Fibroblast of lung (primary cell): ENCODE data around the gene STX8. TPM values are rescaled to one million over a fixed set of nuclear protein-coding genes. Genes with fewer than 3 reads are reported as not detected.

Experiments used
- DNase-seq, 2 donors: peaks; one replicate each; pipeline versions ENCODE4 v3.0.0 to v3.0.0-alpha.2; 2010; ENCODE audit warnings: low read depth in 2 of 2
- H2AFZ ChIP-seq: 2 replicates; pipeline ENCODE4 v1.5.1; 2012; ENCODE audit warnings: low read length, control low read depth, inconsistent platforms
- H3K27ac ChIP-seq: 2 replicates; pipeline ENCODE4 v1.5.1; 2011; ENCODE audit warnings: low read length, control low read depth; ENCODE audit not compliant: insufficient read depth
- H3K27me3 ChIP-seq: 2 replicates; pipeline ENCODE4 v1.5.1; 2011; ENCODE audit warnings: mild to moderate bottlenecking, low read length; ENCODE audit not compliant: control insufficient read depth, insufficient read depth
- H3K36me3 ChIP-seq: 2 replicates; pipeline ENCODE4 v1.5.1; 2011; ENCODE audit warnings: low read length; ENCODE audit not compliant: control insufficient read depth, insufficient read depth
- H3K4me1 ChIP-seq: 2 replicates; pipeline ENCODE4 v1.5.1; 2011; ENCODE audit warnings: low read length; ENCODE audit not compliant: control insufficient read depth, insufficient read depth; ENCODE audit errors: extremely low read depth
- H3K4me2 ChIP-seq: 2 replicates; pipeline ENCODE4 v1.5.1; 2011; ENCODE audit warnings: low read length, control low read depth; ENCODE audit not compliant: insufficient read depth; ENCODE audit errors: extremely low read depth
- H3K4me3 ChIP-seq, 4 experiments: fragments of 200-600 bp in 1 of 4; sonication (generic) in 1 of 4; replicated peaks in 1 of 4; 2 replicates each; pipeline ENCODE4 v1.5.1; 2011 to 2016; ENCODE audit warnings: low read length in 4 of 4, low read depth in 3 of 4, mild to moderate bottlenecking in 3 of 4, control low read depth in 2 of 4, inconsistent platforms in 1 of 4, mixed read lengths in 1 of 4; ENCODE audit not compliant: insufficient read depth in 1 of 4; ENCODE audit errors: control extremely low read depth in 1 of 4
- H3K79me2 ChIP-seq: 2 replicates; pipeline ENCODE4 v1.5.1; 2012; ENCODE audit warnings: mild to moderate bottlenecking, low read length, inconsistent platforms; ENCODE audit not compliant: control insufficient read depth, insufficient read depth
- H3K9ac ChIP-seq: 2 replicates; pipeline ENCODE4 v1.5.1; 2011; ENCODE audit warnings: mild to moderate bottlenecking, low read length, control low read depth; ENCODE audit not compliant: insufficient read depth
- H3K9me3 ChIP-seq: 2 replicates; pipeline ENCODE4 v1.5.1; 2012; ENCODE audit warnings: low read depth, low read length; ENCODE audit not compliant: control insufficient read depth, insufficient read depth
- H4K20me1 ChIP-seq: 2 replicates; pipeline ENCODE4 v1.5.1; 2011; ENCODE audit warnings: low read length; ENCODE audit not compliant: control insufficient read depth, insufficient read depth; ENCODE audit errors: extremely low read depth
- EZH2 ChIP-seq: IDR thresholded peaks from 2 replicates; pipeline ENCODE4 v1.5.1; 2012; ENCODE audit warnings: low read length, control low read depth, mild to moderate bottlenecking; ENCODE audit errors: missing control alignments
- polyA minus RNA-seq: library from RNA; depleted of rRNA, polyadenylated mRNA; stranded (reverse); fragments of >200 nt; gene quantifications from 2 replicates; pipeline ENCODE4 v1.2.3, GENCODE V29; 2011; ENCODE audit warnings: low replicate concordance
- polyA plus RNA-seq, 2 donors: library from polyadenylated mRNA; depleted of rRNA in 1 of 2; stranded (reverse) in 1 of 2; unstranded in 1 of 2; fragments of >200 nt; gene quantifications; 2 replicates each; pipeline ENCODE4 v1.2.1, GENCODE V29; 2011 to 2012; ENCODE audit warnings: missing spikeins in 1 of 2
- total RNA-seq: library from RNA; depleted of rRNA; stranded (reverse); fragments of >200 nt; gene quantifications from 2 replicates; pipeline ENCODE4 v1.2.1, GENCODE V29; 2014
- TF ChIP-seq, protein P1 (sequence below), 2 donors: IDR thresholded peaks in 1 of 2; conservative IDR thresholded peaks in 1 of 2; 1 replicate in 1 of 2; 2 replicates in 1 of 2; pipeline ENCODE4 v1.5.1; 2011 to 2012; ENCODE audit warnings: low read length in 2 of 2, control low read depth in 1 of 2, inconsistent platforms in 1 of 2, low read depth in 1 of 2, mild to moderate bottlenecking in 1 of 2

STX8 gene, protein sequence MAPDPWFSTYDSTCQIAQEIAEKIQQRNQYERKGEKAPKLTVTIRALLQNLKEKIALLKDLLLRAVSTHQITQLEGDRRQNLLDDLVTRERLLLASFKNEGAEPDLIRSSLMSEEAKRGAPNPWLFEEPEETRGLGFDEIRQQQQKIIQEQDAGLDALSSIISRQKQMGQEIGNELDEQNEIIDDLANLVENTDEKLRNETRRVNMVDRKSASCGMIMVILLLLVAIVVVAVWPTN
- total RNA-seq (84.7 and 120 TPM in 2 replicates), polyA plus RNA-seq (114 and 128 TPM in 2 replicates), polyA minus RNA-seq (6.6 and 45.8 TPM in 2 replicates)
- polyA plus RNA-seq (2012), result 132 and 148 TPM in 2 replicates

DNA sequence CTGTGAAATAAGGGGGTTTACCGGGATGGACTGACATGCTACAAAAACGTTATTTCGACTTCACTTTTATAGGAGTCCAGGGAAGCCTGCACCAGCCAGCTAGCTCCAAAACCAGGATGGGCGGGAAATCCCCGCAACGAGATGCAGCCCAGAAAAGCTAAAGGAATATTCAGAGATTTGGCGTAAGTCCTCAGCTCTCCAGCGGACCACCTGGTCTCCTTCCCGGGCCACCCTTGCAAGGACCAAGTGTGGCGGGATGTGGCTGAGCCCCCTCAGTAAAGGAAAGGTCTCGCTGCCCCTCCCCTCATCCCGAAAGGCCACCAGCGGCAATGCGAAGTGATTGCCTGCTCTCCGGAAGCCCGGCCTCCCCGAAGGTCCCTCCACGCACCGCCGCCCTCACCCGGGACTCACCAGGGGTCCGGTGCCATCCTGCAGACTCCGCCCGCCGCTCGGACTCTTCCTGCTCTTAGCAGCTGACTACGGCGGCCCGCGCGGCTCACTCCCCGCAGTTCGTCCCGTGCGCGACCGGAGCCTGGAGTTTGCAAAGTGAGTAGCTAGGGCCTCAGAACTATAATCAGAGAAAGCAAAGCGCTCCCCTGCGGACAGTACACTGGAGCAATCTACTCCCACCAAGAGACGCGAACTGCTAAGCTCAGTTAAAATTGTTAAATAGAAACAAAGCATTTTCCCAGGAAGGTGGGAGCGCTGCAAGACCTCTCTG is at the start of gene STX8:
Gene STX8 (minus strand): TSS at position 440 of the 721 bp plus-strand sequence. CDS start 12 bp downstream, at position 428.
- Histone ChIP-seq H3K4me2 (peak within 1 kb of the TSS; percentile 95), H3K36me3 (no peaks in the 10 kb centered on the region), H4K20me1 (no peaks in the 10 kb centered on the region), H3K27me3 (no peaks in the 10 kb centered on the region), H3K79me2 (peaks cover 8% of the 10 kb centered on the region), H3K4me1 (peaks cover 3% of the 10 kb centered on the region), H3K27ac (peak within 1 kb of the TSS; percentile 50), H3K4me3 (peak within 1 kb of the TSS; percentile 79 to 98 (median 94)), H3K9ac (peak within 1 kb of the TSS; percentile 67), H2AFZ (peak within 1 kb of the TSS; percentile 99), H3K9me3 (no peaks in the 10 kb centered on the region)
- peak; percentile 88 to 92 for DNase-seq
- TF ChIP-seq, protein P1, sequence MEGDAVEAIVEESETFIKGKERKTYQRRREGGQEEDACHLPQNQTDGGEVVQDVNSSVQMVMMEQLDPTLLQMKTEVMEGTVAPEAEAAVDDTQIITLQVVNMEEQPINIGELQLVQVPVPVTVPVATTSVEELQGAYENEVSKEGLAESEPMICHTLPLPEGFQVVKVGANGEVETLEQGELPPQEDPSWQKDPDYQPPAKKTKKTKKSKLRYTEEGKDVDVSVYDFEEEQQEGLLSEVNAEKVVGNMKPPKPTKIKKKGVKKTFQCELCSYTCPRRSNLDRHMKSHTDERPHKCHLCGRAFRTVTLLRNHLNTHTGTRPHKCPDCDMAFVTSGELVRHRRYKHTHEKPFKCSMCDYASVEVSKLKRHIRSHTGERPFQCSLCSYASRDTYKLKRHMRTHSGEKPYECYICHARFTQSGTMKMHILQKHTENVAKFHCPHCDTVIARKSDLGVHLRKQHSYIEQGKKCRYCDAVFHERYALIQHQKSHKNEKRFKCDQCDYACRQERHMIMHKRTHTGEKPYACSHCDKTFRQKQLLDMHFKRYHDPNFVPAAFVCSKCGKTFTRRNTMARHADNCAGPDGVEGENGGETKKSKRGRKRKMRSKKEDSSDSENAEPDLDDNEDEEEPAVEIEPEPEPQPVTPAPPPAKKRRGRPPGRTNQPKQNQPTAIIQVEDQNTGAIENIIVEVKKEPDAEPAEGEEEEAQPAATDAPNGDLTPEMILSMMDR (conservative IDR thresholded peaks at IDR 0.05 in 1 of 2, IDR thresholded peaks at IDR 0.05 in 1 of 2; ENCODE audit: low read depth in 1 of 2, low read length in 2 of 2), result no peak
- no peak for TF ChIP-seq EZH2

DNA sequence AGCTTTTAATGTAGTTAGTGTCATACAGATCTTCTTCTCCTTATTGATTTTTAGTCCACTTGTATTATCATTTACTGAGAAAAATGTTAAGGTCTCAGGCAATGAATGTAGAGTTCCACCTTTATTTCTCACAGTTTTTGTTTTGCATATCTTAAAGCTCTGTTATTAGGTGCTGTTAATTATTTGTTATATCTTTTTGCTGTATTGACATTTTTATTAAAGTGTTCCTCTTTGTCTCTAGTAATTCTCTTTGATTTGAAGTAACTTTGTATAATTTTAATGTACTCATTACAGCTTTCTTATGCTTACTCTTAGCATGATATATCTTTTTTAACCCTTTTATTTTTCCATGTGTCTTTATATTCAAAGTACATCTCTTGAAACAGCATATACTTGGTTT is 47.3 kb upstream of the STX8 start:
- Histone ChIP-seq H3K9me3 (no peaks in the 10 kb centered on the region), H3K4me1 (no peaks in the 10 kb centered on the region), H3K27ac (no peak overlapping the region), H3K27me3 (no peaks in the 10 kb centered on the region), H2AFZ (no peak overlapping the region), H3K4me3 (no peak overlapping the region), H3K36me3 (no peaks in the 10 kb centered on the region), H3K9ac (no peak overlapping the region), H4K20me1 (no peaks in the 10 kb centered on the region), H3K4me2 (no peak overlapping the region), H3K79me2 (no peaks in the 10 kb centered on the region)
- DNase-seq, result no peak
- TF ChIP-seq, protein P1 (conservative IDR thresholded peaks at IDR 0.05 in 1 of 2, IDR thresholded peaks at IDR 0.05 in 1 of 2; ENCODE audit: low read depth in 1 of 2, low read length in 2 of 2), result no peak
- no peak for TF ChIP-seq EZH2

DNA sequence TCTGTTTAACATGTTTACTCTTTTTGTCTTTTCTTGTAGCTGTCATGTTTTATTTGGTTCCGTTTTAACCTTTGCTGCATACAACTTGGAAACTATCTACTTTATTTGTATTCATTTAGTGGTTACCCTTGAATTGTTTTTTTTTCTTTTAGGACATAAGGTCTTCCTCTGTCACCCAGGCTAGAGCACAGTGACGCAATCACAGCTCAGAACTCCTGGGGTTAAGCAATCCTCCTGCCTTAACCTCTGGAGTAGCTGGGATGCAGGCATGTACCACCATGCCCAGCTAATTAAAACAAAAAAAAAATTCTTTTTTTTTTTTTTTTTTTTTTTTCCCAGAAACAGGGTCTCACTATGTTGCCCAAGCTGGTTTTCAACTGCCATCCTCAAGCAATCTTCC is 39.9 kb upstream of the STX8 start:
- no peak for DNase-seq
- Histone ChIP-seq H3K4me1 (no peaks in the 10 kb centered on the region), H3K27ac (no peak overlapping the region), H3K79me2 (no peaks in the 10 kb centered on the region), H3K27me3 (no peaks in the 10 kb centered on the region), H3K4me2 (no peak overlapping the region), H3K36me3 (no peaks in the 10 kb centered on the region), H4K20me1 (no peaks in the 10 kb centered on the region), H3K9me3 (no peaks in the 10 kb centered on the region), H2AFZ (no peak overlapping the region), H3K4me3 (no peak overlapping the region), H3K9ac (no peak overlapping the region)
- TF ChIP-seq, protein P1 (conservative IDR thresholded peaks at IDR 0.05 in 1 of 2, IDR thresholded peaks at IDR 0.05 in 1 of 2; ENCODE audit: low read depth in 1 of 2, low read length in 2 of 2), result no peak
- no peak for TF ChIP-seq EZH2
